HG03095 (cell line): Measurements from ENCODE around the gene BMP6.

Source experiments
- ATAC-seq: cut with Tn5 transposase; IDR thresholded peaks from one replicate; pipeline ENCODE4 v1.9.1; 2021; ENCODE audit warnings: moderate library complexity; ENCODE audit not compliant: unreplicated experiment

BMP6 gene

DNA sequence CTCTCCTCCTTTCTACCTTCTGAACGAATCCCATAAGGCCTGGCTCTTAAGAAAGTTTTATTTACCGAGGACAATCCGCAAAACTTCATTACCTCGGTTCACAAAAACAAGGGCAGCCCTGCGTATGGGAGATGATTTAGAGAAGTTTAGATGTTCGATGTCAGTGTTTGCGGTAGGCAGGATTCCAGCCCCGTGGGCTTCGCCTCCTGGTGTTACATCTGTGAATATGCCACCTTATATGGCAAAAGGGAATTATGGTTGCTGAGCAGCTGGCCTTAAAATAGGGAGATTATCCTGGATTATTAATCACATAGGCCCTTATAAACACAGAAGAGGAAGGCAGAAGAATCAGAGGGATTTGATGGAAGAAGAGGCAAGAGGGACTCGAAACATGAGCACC lies 21.1 kb downstream of the BMP6 start:
- ATAC-seq, result no peak

DNA sequence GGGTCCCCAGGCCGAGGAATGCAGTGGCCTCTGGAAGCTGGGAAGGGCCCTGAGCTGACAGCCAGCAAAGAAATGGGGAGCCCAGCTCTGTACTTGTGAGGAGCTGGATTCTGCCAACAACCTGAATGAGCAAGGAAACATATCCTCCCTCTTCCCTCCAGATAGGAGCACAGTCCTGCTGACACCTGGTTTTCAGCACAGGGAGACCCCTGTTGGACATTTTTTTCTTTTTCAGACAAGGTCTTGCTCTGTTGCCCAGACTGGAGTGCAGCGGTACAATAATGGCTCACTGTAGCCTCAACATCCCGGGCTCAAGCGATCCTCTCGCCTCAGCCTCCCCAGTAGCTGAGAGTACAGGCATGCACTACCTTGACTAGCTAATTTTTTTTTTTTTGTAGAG lies 21.5 kb downstream of the BMP6 start:
- no peak for ATAC-seq

DNA sequence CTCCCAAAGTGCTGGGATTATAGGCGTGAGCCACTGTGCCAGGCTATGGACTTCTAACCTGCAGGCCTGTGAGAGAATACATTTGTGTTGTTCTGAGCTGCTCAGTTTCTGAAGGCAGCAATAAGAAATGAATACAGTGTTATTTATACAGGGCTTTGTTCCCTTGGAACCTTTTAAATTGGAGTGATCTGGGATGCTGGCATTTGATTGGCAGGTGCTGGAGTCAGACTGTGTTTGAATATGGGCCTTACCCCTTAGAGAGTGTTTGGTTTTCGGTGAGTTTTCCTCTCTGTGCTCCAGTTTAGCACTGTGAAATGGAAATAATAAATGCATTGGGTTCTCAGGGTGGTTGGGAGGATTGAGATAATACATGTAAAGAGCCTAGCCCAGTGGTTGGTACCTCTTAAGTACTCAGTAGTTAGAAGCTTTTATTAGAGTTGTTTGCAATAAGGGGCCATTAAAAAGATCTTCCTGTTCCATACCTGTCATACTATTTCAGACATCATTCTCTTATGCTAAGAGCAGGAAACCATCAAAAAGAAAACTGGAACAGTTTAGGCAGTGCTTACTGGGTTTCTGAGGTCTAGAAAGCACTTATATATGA lies 22.1 kb downstream of the BMP6 start:
- no peak for ATAC-seq

DNA sequence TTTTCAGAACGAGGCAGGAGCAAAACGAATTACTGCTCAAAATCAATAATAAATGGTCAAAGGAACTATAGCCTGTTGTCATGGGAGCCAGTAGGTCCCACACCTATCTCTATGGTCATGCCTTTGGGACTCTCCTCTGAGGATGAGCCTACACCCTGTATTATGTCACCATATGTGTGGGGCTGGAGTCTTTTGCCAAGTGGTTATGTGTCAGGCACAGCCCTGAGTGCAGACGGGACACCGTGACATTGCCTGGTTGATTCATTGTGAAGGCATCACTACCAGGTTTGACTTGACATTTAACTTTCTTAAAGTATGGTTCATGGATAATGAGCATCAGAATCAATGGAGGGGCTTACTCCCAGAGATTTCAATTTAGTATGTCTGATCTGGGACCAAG lies 23.6 kb downstream of the BMP6 start:
- no peak for ATAC-seq

DNA sequence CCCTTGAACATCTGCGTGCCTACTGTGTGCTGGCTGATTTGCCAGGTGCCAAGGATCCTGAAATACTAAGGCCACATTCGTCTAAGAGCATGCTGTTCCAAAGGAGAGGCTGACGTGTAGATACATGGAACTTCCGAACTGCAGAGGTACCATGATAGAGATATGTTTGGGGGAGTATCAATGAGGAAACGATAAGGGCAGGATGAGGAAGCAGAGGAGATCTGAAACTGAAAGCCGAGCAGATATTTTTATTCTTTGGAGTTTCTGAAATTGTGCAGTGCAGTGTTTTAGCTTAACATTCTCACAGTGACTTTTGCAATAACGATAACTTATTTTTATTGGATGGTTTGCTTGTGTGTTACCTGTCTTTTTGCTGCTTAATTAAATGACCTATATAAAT lies 24.3 kb downstream of the BMP6 start:
- no peak for ATAC-seq

DNA sequence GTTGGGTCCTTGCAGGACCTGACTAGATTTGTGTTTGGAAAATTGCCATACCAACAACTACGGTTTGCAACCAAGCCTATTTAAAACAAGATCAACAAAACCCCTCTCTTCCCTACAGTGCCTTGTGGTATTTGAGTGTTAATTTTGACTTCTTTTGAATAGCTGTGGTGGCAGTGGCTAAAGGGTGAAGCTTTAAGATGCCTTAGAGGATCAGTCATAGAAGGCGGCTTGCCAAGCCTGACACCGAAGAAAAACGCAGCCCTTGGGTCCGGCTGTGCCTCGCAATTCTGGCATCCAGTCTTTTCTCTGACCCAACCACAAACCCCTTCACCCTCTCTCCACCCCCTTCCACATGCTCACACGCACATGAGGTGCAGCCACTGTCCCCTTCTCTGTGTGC lies 32.6 kb downstream of the BMP6 start:
- ATAC-seq, result no peak

DNA sequence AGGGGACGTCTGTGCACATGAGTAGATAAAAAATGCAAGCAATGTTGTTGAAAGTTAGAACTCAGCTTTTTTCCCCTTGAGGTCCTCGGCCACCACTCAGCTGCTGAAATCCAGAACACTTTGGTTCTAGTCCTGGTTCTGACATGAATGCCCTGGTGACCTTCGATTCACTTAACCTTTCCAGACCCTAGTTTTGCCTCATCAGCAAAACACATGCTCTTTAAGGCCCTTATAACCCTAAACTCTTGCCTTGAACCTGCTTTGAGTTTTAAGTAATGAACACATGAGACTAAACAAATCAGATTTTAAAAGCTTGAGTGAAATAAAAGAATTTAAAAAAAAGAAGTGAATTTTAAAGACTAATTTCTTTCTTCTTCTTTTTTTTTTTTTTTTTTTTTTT lies 33.4 kb downstream of the BMP6 start:
- no peak for ATAC-seq

DNA sequence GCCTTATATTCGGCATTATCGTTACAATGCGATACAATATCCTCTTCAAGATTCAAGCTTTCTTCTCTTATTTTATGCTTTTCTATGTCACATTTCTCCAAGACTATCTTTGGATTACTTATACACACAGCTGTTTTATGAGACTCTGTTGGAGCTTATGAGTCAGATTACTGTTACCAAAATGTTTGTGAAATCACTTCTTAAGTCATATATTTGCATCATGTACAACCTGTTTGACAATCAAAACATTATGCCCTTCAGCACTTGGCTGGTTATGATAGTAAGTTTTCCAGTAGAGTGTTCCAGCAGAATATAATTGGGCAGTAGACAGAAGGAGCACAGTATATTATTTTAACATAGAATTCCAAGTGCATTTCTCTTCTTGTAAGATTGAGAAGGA lies 35.2 kb downstream of the BMP6 start:
- no peak for ATAC-seq

DNA sequence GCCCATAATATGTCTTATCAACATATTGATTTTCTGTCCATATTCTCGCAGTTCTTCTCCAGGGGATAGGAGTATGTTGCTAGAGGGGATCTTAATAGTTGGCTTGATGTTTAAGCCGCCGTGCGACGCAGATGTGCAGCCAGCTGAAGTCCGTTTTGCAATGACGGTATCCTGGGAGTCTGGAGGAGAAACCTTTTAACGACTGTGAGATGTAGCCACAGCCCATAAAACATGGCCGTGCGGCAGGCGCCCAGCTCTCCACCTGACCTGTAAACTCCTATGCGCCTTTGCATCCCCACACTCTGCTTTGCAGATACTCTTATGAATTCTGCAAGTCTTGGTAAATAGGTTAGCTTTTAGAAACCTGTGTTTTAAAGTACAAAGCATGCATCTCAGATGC lies 36.9 kb downstream of the BMP6 start:
- no peak for ATAC-seq

DNA sequence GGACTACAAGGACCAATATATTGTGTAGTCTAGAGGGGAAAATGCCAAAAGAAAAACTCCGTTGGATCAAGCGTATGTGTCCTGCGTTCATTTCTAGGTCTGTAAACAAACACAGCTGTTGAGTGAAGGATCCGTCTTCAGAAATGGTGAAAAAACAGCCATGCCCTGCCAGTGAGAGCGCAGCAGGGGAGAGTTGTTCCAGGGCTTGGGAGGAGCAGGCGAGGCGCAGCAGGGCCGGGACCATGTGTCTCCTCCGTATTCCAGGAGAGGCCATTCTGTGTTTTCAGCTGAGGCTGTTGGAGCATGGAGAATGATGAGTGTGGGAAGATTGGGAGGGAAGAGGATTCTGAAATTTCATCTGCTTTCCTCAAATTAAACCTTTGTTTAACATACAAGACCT lies 38.0 kb downstream of the BMP6 start:
- ATAC-seq, result no peak

DNA sequence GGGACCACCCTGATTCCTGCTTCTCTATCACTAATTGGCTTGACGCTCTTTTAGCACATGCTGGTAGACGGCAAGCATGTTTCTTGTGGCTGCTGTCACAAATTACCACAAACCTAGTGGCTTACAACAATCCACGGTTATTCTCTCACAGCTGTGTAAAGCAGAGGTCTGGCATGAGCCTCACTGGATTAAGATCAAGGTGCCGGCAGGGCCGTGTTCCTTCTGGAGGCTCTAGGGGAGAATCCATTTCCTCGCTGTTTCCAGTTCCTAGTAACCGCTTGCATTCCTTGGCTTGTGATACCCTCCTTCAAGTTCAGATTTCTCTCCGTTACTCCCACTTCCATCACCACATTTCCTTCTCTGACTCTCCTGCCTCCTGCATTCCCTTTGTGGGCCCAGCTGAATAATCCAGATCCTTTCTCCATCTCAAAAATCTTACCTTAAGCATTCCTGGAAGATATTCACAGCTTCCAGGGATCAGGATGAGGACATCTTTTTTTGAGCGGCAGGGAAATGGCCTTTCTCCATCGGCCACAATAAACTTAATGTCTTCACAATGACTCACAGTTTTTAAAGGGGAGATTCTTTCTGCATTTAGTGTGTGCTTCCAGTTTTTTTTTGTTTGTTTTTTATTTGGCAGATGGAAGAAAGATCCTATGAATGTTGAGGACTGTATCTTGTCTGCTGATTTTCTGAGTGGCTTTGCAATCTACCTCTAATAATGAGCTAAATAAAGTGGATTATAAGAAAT lies 39.9 kb downstream of the BMP6 start:
- no peak for ATAC-seq

DNA sequence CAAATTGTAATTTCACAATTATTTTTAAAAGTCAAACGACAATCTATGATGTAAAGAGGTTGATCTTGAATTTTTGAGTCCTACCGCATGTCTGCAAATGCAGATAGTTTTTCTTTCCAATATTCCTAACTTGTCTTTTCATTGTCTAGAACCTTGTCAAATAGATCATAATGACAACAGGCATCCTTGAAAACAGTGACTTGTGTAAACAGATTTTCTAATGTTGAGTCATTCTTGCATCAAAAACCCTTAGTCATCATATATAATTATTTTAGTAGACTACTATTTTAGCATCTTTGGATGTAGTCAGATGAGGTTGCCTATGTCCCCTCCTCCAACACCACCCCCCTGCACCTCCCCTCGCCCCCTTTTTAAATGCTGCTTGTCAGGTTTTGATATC lies 43.8 kb downstream of the BMP6 start:
- ATAC-seq, result no peak

DNA sequence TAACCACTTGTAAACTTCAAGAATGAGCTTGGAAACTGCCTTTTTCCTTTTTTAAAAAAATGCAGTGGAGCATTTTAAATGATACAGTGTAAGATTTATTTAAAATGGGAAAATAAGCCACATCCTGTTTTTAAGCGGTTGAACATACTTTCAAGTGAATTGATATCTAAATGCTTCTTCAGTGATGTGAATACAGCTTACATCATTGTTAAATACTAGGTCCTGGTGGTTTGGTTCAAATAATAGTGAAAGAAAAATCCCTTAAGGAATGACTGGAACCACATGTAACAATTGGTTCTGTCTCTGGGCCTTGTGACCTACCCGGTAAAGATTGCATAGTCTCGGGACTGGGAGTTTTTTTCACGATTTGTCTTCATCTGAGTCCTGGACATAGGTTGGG lies 44.2 kb downstream of the BMP6 start:
- ATAC-seq, result no peak

DNA sequence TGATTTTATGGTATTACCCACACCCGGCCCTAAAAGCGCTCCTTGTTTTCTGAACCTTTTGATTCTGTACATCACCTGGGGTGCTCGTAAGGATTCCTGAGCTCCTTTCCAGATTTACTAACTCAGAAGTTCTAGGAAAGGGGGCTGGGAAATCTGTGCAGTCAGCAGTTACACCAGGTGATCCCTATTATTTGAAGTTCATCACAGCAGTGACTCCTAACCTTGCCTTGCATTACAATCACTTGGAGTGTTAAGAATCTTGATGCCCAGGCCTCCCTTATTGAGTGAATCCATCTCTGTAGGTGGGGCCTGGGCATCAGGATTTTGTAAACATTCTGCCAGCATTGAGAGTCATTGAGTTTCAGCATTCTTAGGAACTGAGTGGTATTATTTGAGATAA lies 44.7 kb downstream of the BMP6 start:
- ATAC-seq, result no peak

DNA sequence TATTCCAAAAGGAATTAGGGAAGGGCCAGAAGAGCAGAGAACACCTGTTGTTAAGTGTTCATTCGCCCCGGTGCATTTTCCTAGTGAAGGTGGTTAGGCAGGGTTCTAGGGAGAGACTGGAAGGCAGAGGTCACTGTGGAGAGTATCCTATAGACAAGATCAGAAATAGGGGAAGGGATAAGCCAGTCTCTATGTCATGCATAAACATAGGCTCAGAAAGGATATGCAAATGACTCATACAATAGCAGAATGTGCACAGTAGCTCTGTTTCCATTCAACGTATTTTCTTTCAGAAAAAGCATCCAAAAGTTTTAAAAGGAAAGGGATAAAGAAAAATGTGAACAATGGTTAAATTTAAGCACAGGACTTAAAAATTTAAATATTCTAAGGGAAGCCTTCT lies 47.4 kb downstream of the BMP6 start:
- no peak for ATAC-seq

DNA sequence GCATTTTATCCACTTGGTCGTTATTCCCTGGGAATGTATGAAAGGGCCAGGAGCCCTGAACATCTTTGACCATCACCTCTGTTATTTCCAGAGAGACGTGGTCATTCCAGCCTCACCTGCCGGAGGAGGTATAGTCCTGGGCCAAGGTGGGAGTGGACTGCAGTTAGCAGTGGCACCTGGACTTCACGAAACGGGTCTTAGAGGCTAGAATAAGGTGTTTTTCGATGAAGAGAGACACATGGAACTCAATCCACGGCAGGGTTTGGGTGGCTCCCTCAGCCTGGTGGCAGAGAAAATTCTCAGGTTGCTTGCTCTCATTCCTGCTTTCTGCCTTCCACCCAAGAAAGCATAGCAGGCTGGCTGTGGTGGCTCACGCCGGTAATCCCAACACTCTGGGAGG lies 48.0 kb downstream of the BMP6 start:
- ATAC-seq, result no peak

DNA sequence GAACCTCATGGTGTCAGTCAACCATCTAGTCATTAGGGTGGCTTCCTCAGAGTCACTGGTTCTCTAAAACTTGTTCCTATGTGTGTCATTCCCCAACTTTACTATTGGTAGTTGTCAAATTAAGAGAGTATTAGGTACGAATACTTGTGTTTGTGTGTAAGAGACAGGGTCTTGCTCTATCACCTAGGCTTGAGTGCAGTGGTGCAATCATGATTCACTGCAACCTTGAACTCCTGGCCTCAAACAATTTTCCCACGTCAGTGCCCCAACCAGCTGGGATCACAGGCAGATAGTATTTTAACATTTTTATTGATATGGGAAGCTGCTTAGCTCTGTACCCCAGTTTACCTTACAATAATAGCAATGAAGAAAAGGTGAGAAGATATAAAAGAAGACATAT lies 50.6 kb downstream of the BMP6 start:
- no peak for ATAC-seq

DNA sequence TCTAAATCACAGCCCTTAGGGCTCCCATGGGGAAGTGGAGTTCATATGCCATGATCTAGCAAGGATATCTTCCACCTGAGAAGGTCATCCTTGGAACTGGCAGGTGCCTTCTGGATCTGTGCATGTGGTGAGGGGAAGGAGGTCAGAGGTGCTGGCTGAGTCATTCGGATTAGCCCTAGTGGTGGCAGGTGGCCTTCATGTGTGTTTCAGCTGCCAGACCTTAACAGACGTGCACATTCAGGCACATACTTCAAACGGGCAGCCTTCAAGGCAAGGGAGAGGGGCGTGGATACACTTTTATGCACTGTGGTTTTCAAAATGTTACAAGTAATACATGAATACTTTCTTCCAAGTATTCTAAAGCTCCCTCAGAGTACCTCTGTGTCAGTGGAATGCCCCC lies 51.2 kb downstream of the BMP6 start:
- no peak for ATAC-seq

DNA sequence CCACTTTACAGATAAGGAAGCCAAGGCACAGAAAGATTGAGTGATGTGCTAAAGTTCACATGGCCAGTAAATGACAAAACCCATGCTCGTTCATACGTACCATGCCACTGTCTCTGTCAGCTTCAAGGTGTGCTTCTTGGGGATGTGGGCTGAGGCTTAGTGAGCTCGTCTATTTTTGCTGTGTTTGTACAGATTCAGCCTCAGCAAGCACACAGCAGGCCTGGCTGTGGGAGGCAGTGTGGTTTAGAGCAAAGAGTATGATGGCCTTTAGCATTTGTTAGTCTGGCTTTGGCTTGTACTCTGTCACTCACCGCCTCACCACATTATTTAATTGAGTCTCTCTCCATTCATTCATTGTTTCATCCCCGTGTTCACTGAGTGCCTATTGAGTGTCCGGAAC lies 55.3 kb downstream of the BMP6 start:
- no peak for ATAC-seq

DNA sequence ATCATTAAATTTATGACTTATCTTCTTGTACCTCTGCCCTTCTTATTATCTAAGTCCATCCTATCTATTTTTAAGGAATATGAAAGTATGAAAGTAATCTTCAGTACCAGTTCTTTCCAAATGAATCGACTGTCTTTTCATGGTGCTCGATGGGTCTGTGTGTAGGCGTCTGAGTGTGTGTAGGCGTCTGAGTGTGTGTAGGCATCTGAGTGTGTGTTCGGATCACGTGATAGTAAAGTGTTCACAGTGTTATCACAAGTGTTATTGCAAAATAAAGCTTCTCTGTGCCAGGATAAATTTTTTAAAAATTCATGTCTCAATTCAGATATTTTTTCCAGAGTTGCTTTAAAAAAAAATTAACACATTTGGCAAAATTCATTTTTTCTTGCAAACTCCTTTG lies 58.3 kb downstream of the BMP6 start:
- no peak for ATAC-seq

DNA sequence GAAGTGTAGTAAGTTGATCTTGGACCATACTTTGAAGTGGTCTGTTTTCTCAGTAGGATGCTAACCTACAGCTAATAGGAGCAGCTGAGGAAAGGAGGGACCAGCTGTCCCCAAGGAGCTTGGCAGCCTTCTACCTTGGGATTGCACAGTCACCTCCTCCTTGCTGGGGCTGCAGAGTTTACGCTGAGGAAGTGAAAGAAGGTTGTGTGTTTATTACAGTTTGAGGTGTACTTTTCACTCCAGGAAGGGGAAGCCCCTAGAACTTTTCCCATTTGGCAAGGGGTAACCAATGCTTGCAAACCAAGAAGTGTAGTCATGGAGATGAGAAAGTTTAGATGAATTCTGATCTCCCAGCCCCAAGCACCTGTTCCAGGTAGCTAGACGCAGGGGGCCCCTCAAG lies 58.8 kb downstream of the BMP6 start:
- no peak for ATAC-seq

DNA sequence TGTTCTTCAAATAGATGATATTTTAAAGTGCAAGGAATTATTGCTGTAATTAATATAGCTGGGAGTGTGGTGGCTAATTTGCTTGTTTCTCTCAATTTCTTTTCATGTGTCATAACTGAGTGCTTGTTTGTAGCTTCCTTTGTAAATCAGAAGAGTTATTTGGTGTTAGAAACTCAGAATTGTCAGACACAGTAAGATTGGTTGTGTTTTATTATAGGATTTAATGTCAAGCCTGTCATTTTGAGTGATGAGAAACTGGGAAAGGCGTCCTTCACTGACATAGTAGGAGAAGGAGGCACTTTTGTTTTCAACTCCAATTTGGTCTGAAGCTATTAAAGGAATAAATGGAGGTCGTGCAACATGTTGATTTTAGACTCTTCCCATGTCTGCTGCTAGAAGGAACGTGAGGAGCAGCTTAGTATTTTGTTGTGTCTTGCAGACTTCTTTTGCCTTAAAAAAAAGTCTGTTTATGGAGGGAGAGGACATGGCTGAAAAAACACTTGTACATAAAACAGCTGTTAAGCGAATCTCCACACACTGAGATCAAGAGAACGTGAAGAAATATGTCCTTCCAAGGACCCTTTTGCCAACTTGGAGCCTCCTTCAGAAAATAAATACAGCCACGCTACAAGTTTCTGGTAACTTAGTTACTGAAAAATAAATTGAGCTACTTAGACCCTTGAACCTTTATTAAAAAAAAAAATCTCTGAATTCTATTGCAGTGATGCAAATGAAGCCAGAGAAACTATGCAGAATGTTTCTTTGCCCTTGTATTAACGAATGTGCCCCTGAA lies 59.5 kb downstream of the BMP6 start:
- no peak for ATAC-seq
